Measurements from ENCODE around the gene ACTMAP. TPM values are rescaled to one million over a fixed set of nuclear protein-coding genes. Genes with fewer than 3 reads are reported as not detected.

ACTMAP gene
- total and polyA plus RNA-seq, 2 of the 13 experiments (the other 11 are each of a cell fraction or from before 2014, with no cell fraction given) = 2.2 to 7.9 TPM

DNA sequence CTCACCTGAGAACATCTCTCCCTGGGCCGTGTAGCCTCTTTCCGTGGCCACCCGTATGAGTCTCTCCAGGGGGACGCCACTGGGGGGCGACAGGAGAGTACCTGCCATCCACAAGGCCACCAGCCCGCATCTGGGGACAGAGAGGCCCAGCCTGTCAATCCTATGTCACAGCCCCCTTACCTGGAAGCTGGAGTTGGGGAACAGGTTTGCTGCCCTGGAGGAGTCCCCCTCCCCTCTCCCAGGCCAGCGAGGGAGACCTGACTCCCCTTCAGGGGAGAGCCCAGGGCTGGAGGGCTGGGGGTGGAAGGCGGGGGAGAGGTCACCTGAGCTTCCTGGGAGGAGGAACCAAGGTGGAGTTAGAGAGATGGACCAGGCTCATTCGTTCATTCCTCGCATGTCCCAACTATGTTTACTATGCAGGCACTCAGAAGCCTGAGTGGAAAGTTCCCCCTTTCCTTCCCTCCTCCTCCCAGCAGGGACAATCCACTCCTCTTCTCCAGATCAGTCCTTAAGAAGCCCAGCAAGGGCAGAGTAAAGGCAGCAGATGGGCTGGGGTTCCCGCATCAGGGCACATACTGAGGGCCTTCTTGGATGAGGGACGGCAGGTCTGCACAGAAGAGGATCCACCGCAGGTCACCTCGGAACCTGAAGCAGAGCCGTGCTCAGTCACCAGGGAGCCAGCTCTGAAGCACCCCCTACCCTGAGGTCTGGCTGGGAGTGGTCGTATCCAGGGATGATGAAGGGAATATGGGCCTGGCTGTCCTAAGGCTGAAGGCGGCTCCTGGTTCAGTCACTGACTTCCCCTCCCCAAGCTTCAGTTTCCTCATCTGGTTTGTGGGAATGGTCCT is 5.5 kb downstream of the ACTMAP start (continued):
- no peak for TF ChIP-seq PAF1 (CRISPR knock-in tag; IDR thresholded peaks at IDR 0.05)
- TF ChIP-seq, protein P1, sequence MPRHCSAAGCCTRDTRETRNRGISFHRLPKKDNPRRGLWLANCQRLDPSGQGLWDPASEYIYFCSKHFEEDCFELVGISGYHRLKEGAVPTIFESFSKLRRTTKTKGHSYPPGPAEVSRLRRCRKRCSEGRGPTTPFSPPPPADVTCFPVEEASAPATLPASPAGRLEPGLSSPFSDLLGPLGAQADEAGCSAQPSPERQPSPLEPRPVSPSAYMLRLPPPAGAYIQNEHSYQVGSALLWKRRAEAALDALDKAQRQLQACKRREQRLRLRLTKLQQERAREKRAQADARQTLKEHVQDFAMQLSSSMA (CRISPR knock-in tag; IDR thresholded peaks at IDR 0.05) = no peak
- no peak for TF ChIP-seq ZBTB25 (CRISPR knock-in tag; IDR thresholded peaks at IDR 0.05)
- TF ChIP-seq, protein P2, sequence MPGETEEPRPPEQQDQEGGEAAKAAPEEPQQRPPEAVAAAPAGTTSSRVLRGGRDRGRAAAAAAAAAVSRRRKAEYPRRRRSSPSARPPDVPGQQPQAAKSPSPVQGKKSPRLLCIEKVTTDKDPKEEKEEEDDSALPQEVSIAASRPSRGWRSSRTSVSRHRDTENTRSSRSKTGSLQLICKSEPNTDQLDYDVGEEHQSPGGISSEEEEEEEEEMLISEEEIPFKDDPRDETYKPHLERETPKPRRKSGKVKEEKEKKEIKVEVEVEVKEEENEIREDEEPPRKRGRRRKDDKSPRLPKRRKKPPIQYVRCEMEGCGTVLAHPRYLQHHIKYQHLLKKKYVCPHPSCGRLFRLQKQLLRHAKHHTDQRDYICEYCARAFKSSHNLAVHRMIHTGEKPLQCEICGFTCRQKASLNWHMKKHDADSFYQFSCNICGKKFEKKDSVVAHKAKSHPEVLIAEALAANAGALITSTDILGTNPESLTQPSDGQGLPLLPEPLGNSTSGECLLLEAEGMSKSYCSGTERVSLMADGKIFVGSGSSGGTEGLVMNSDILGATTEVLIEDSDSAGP (CRISPR knock-in tag; IDR thresholded peaks at IDR 0.05; ENCODE audit: borderline replicate concordance) = peak; percentile 38; the same call in 1 of the 2 replicates
- no peak for TF ChIP-seq ZNF773 (CRISPR knock-in tag; IDR thresholded peaks at IDR 0.05; ENCODE audit: borderline replicate concordance)
- TF ChIP-seq, protein P3, sequence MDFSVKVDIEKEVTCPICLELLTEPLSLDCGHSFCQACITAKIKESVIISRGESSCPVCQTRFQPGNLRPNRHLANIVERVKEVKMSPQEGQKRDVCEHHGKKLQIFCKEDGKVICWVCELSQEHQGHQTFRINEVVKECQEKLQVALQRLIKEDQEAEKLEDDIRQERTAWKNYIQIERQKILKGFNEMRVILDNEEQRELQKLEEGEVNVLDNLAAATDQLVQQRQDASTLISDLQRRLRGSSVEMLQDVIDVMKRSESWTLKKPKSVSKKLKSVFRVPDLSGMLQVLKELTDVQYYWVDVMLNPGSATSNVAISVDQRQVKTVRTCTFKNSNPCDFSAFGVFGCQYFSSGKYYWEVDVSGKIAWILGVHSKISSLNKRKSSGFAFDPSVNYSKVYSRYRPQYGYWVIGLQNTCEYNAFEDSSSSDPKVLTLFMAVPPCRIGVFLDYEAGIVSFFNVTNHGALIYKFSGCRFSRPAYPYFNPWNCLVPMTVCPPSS (IDR thresholded peaks at IDR 0.05) = no peak
- TF ChIP-seq ZNF652 (CRISPR knock-in tag; IDR thresholded peaks at IDR 0.05; ENCODE audit: borderline replicate concordance, low read depth) = no peak
- no peak for TF ChIP-seq ZBTB2 (CRISPR knock-in tag; IDR thresholded peaks at IDR 0.05; ENCODE audit: low read depth)
- no peak for TF ChIP-seq HMGA1 (CRISPR knock-in tag; conservative IDR thresholded peaks at IDR 0.05)
- peak; percentile 22 for TF ChIP-seq XRCC5 (optimal IDR thresholded peaks at IDR 0.05; ENCODE audit: low read length)
- no peak for TF ChIP-seq ZNF556 (CRISPR knock-in tag; IDR thresholded peaks at IDR 0.05; ENCODE audit: borderline replicate concordance)
- no peak for TF ChIP-seq ZFP41 (CRISPR knock-in tag; IDR thresholded peaks at IDR 0.05; ENCODE audit: borderline replicate concordance)
- no peak for TF ChIP-seq CBX2 (IDR thresholded peaks at IDR 0.05; ENCODE audit: low read depth, low read length)
- TF ChIP-seq CBX2 (CRISPR knock-in tag; IDR thresholded peaks at IDR 0.05; ENCODE audit: low read depth) = no peak
- TF ChIP-seq PLRG1 (conservative IDR thresholded peaks at IDR 0.05) = no peak
- TF ChIP-seq, protein P4, sequence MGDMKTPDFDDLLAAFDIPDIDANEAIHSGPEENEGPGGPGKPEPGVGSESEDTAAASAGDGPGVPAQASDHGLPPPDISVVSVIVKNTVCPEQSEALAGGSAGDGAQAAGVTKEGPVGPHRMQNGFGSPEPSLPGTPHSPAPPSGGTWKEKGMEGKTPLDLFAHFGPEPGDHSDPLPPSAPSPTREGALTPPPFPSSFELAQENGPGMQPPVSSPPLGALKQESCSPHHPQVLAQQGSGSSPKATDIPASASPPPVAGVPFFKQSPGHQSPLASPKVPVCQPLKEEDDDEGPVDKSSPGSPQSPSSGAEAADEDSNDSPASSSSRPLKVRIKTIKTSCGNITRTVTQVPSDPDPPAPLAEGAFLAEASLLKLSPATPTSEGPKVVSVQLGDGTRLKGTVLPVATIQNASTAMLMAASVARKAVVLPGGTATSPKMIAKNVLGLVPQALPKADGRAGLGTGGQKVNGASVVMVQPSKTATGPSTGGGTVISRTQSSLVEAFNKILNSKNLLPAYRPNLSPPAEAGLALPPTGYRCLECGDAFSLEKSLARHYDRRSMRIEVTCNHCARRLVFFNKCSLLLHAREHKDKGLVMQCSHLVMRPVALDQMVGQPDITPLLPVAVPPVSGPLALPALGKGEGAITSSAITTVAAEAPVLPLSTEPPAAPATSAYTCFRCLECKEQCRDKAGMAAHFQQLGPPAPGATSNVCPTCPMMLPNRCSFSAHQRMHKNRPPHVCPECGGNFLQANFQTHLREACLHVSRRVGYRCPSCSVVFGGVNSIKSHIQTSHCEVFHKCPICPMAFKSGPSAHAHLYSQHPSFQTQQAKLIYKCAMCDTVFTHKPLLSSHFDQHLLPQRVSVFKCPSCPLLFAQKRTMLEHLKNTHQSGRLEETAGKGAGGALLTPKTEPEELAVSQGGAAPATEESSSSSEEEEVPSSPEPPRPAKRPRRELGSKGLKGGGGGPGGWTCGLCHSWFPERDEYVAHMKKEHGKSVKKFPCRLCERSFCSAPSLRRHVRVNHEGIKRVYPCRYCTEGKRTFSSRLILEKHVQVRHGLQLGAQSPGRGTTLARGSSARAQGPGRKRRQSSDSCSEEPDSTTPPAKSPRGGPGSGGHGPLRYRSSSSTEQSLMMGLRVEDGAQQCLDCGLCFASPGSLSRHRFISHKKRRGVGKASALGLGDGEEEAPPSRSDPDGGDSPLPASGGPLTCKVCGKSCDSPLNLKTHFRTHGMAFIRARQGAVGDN (CRISPR knock-in tag; IDR thresholded peaks at IDR 0.05) = peak; percentile 37; the same call in 1 of the 2 replicates
